Measurements from ENCODE around the gene GOLGA8B. TPM values are rescaled to one million over a fixed set of nuclear protein-coding genes. Genes with fewer than 3 reads are reported as not detected.
"Not testable (repeated sequence)": the region's sequence is repeated elsewhere in the genome, so short reads cannot be mapped to it uniquely, and the experiment has no call there.

GOLGA8B gene
- total and polyA plus RNA-seq, 2 of the 8 experiments (the other 6 are each of a cell fraction or from before 2014, with no cell fraction given), result 14.1 to 23.3 TPM

- H2BK20ac ChIP-seq (ENCODE audit: low read length); H3K23me2 ChIP-seq (ENCODE audit: low read depth, low read length); H3K36me3 ChIP-seq (ENCODE audit: control insufficient read depth in 2 of 4, insufficient read depth in 4 of 4, low read length in 3 of 4); H2AFZ ChIP-seq (ENCODE audit: low read length); H2BK120ac ChIP-seq (replicated peaks; ENCODE audit: low read depth, low read length); H4K5ac ChIP-seq (ENCODE audit: insufficient read length, low read depth, low read length); H3K4me2 ChIP-seq (ENCODE audit: insufficient read depth in 1 of 2, low read depth in 2 of 2, low read length in 2 of 2); H3K9ac ChIP-seq (replicated peaks in 1 of 4; ENCODE audit: extremely low read depth in 1 of 4, low read depth in 3 of 4, low read length in 3 of 4); H4K91ac ChIP-seq (replicated peaks; ENCODE audit: insufficient read length, low read length); H3K4ac ChIP-seq (replicated peaks; ENCODE audit: insufficient read length, low read depth, low read length); H3K79me2 ChIP-seq (ENCODE audit: control insufficient read depth in 1 of 2, insufficient read depth in 2 of 2, low read length in 2 of 2); FAIRE-seq; H3K9me3 ChIP-seq (ENCODE audit: insufficient read depth in 2 of 2, low read depth in 1 of 2, low read length in 1 of 2); H3K56ac ChIP-seq (replicated peaks; ENCODE audit: insufficient read length, low read depth, low read length); H2BK15ac ChIP-seq (ENCODE audit: low read length); POLR2A ChIA-PET (ENCODE audit: partially characterized antibody); H3K14ac ChIP-seq (ENCODE audit: insufficient read length); H3K27me3 ChIP-seq (replicated peaks in 1 of 4; ENCODE audit: control insufficient read depth in 3 of 4, extremely low read depth in 1 of 4, insufficient read depth in 3 of 4, low read length in 3 of 4); H2AK5ac ChIP-seq (ENCODE audit: low read depth, low read length); H3K79me1 ChIP-seq (ENCODE audit: low read depth, low read length); H2BK12ac ChIP-seq (ENCODE audit: low read depth, low read length); H3K27ac ChIP-seq (ENCODE audit: low read depth, low read length); DNase-seq (ENCODE audit: low read depth in 1 of 2, low spot score in 2 of 2); H3K4me3 ChIP-seq (ENCODE audit: extremely low read depth in 1 of 4, insufficient read depth in 2 of 4, low read depth in 3 of 4, low read length in 4 of 4); H3K4me1 ChIP-seq (replicated peaks in 1 of 4; ENCODE audit: control insufficient read depth in 3 of 4, insufficient read depth in 4 of 4, low read length in 3 of 4); H4K20me1 ChIP-seq (replicated peaks in 1 of 2; ENCODE audit: control insufficient read depth in 1 of 2, insufficient read depth in 2 of 2, low read length in 2 of 2); H2BK5ac ChIP-seq (ENCODE audit: low read depth, low read length); H3K23ac ChIP-seq (ENCODE audit: insufficient read length); H3K18ac ChIP-seq (ENCODE audit: extremely low read depth, low read length); H4K8ac ChIP-seq (ENCODE audit: extremely low read depth, insufficient read depth, low read length); CTCF ChIA-PET (ENCODE audit: partially characterized antibody): not testable (repeated sequence)
- 100% methylated on average over 1 of the region's 5 CpGs; no CpG with 5 or more reads in 1 of the 2 experiments for WGBS, 2 experiments (ENCODE audit: extremely low coverage in 1 of 2, insufficient coverage in 1 of 2, insufficient read length in 1 of 2, insufficient replicate concordance in 2 of 2, low coverage in 1 of 2, low lambda C conversion rate in 2 of 2, missing lambda C conversion rate in 1 of 2)
Measured at GRCh38 chr15:34564711-34565110, 18.7 kb downstream of the GOLGA8B start.

- H2BK20ac ChIP-seq (ENCODE audit: low read length); H3K27me3 ChIP-seq (replicated peaks in 1 of 4; ENCODE audit: control insufficient read depth in 3 of 4, extremely low read depth in 1 of 4, insufficient read depth in 3 of 4, low read length in 3 of 4); CTCF ChIA-PET (ENCODE audit: partially characterized antibody); H3K4ac ChIP-seq (replicated peaks; ENCODE audit: insufficient read length, low read depth, low read length); H3K27ac ChIP-seq (ENCODE audit: low read depth, low read length); H4K20me1 ChIP-seq (replicated peaks in 1 of 2; ENCODE audit: control insufficient read depth in 1 of 2, insufficient read depth in 2 of 2, low read length in 2 of 2); H4K5ac ChIP-seq (ENCODE audit: insufficient read length, low read depth, low read length); H4K8ac ChIP-seq (ENCODE audit: extremely low read depth, insufficient read depth, low read length); H2AK5ac ChIP-seq (ENCODE audit: low read depth, low read length); H3K14ac ChIP-seq (ENCODE audit: insufficient read length); H3K56ac ChIP-seq (replicated peaks; ENCODE audit: insufficient read length, low read depth, low read length); POLR2A ChIA-PET (ENCODE audit: partially characterized antibody); H3K79me2 ChIP-seq (ENCODE audit: control insufficient read depth in 1 of 2, insufficient read depth in 2 of 2, low read length in 2 of 2); H3K4me3 ChIP-seq (ENCODE audit: extremely low read depth in 1 of 4, insufficient read depth in 2 of 4, low read depth in 3 of 4, low read length in 4 of 4); H3K9me3 ChIP-seq (ENCODE audit: insufficient read depth in 2 of 2, low read depth in 1 of 2, low read length in 1 of 2); H2BK15ac ChIP-seq (ENCODE audit: low read length); H3K4me1 ChIP-seq (replicated peaks in 1 of 4; ENCODE audit: control insufficient read depth in 3 of 4, insufficient read depth in 4 of 4, low read length in 3 of 4); H2BK120ac ChIP-seq (replicated peaks; ENCODE audit: low read depth, low read length); H2AFZ ChIP-seq (ENCODE audit: low read length); DNase-seq (ENCODE audit: low read depth in 1 of 2, low spot score in 2 of 2); FAIRE-seq; H3K4me2 ChIP-seq (ENCODE audit: insufficient read depth in 1 of 2, low read depth in 2 of 2, low read length in 2 of 2); H3K9ac ChIP-seq (replicated peaks in 1 of 4; ENCODE audit: extremely low read depth in 1 of 4, low read depth in 3 of 4, low read length in 3 of 4); H2BK5ac ChIP-seq (ENCODE audit: low read depth, low read length); H3K36me3 ChIP-seq (ENCODE audit: control insufficient read depth in 2 of 4, insufficient read depth in 4 of 4, low read length in 3 of 4); H3K23me2 ChIP-seq (ENCODE audit: low read depth, low read length); H3K23ac ChIP-seq (ENCODE audit: insufficient read length); H3K18ac ChIP-seq (ENCODE audit: extremely low read depth, low read length); H3K79me1 ChIP-seq (ENCODE audit: low read depth, low read length); H4K91ac ChIP-seq (replicated peaks; ENCODE audit: insufficient read length, low read length); H2BK12ac ChIP-seq (ENCODE audit: low read depth, low read length): not testable (repeated sequence)
- WGBS, 2 experiments (ENCODE audit: extremely low coverage in 1 of 2, insufficient coverage in 1 of 2, insufficient read length in 1 of 2, insufficient replicate concordance in 2 of 2, low coverage in 1 of 2, low lambda C conversion rate in 2 of 2, missing lambda C conversion rate in 1 of 2), result 67% methylated on average over 2 of the region's 6 CpGs; no CpG with 5 or more reads in 1 of the 2 experiments
Measured at GRCh38 chr15:34560814-34561213, 22.6 kb downstream of the GOLGA8B start.
